Measurements from ENCODE around the gene SH3PXD2B.

Gene SH3PXD2B

DNA sequence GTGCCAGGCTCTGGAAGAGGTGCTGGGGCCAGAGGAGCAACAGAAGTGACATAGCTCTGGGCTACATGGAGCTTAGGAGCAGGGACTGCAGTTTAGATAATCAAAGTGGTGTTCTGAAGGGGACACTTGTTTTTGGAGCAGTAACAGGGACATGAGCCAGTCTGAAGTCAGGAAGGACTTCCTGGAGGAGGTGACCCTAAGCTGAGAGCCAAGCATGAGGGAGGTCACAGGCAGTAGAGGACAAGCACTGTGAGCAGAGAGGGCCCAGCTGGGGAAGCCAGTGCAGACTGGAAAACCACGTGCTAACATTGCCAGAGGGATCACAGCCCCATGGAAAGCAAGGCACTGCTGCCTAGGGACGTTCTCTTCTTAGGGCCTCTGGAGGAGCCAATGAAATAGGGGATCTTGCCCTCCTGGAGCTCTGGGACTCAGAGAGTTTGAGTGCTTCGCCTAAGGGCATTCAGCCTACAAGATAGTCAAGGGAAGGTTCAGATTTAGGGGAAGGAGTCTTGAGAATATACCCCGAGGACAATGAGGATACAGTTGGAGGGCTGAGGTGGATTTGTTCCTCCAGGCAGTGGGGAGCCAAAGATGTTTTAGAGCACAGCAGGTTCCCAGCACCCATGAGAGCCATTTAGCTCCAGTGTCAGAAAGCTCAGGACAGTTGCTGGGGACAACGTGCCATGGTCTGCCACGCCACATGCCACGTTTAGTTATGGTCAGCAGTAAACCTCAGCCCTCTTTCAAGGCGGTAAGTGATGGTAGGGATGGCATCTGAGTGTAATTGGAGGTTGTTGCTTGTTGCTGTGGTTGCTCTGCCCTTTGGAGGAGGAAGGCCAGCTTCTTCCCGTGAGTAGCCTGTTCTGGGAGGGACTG, 40.5 kb upstream of the SH3PXD2B start:
- no peak for TF ChIP-seq Cebpa-rat (IDR thresholded peaks at IDR 0.05)
- peaks cover 66% of the 10 kb centered on the region for H3K4me1 ChIP-seq
- no peak overlapping the region for H3K4me2 ChIP-seq
- no peaks in the 10 kb centered on the region for H3K27me3 ChIP-seq
- H3K27ac ChIP-seq = no peak overlapping the region
- H4K20me1 ChIP-seq = no peaks in the 10 kb centered on the region
- no peaks in the 10 kb centered on the region for H3K9me3 ChIP-seq
- no peaks in the 10 kb centered on the region for H3K36me3 ChIP-seq
- no peak overlapping the region for H3K4me3 ChIP-seq
- H3K9ac ChIP-seq = no peak overlapping the region

DNA sequence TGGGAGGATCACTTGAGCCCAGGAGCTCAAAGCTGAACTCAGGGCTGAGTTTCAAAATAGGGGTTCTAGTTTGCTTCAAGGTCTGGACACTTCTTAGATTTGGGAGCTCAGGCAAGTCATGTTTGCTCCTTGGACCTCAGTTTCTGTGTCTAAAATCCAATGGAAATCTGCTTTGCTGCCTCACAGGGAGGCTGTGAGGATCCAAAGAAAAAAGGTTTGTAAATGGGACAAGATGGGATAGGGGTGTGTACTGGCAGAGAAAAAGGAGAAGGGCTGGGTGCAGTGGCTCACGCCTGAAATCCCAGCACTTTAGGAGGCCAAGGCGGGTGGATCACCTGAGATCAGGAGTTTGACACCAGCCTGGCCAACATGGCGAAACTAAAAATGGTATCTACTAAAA, 39.6 kb upstream of the SH3PXD2B start:
- no peak overlapping the region for H3K27ac ChIP-seq
- no peaks in the 10 kb centered on the region for H3K36me3 ChIP-seq
- TF ChIP-seq Cebpa-rat (IDR thresholded peaks at IDR 0.05) = no peak
- H4K20me1 ChIP-seq = no peaks in the 10 kb centered on the region
- H3K9me3 ChIP-seq = no peaks in the 10 kb centered on the region
- H3K9ac ChIP-seq = no peak overlapping the region
- H3K4me1 ChIP-seq = peaks cover 76% of the 10 kb centered on the region
- H3K4me2 ChIP-seq = peak overlapping the region; percentile 89; the same call in 1 of the 2 replicates
- H3K4me3 ChIP-seq = no peak overlapping the region
- no peaks in the 10 kb centered on the region for H3K27me3 ChIP-seq

DNA sequence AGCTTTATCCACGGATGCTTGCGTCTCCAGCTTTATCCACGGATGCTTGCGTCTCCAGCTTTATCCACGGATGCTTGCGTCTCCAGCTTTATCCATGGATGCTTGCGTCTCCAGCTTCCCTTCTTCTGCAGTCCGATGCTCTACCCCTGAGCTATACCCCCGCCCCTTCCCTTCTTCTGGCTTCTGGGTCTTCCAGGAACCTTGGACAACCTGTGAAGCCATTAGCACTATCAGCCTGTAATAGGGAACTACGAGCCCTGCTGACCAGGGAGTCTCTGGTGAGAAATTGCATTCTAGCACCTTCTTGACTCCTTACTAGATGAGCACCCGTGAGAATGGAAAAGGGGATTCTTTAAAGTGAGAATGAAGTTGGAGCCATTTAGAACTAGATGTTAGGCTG, 39.1 kb upstream of the SH3PXD2B start:
- Histone ChIP-seq H3K9ac (no peak overlapping the region), H3K4me1 (peaks cover 80% of the 10 kb centered on the region), H3K4me2 (peak overlapping the region; percentile 89; the same call in 1 of the 2 replicates), H4K20me1 (no peaks in the 10 kb centered on the region), H3K4me3 (no peak overlapping the region), H3K9me3 (no peaks in the 10 kb centered on the region), H3K27ac (no peak overlapping the region), H3K27me3 (no peaks in the 10 kb centered on the region), H3K36me3 (no peaks in the 10 kb centered on the region)
- TF ChIP-seq Cebpa-rat (IDR thresholded peaks at IDR 0.05) = no peak

DNA sequence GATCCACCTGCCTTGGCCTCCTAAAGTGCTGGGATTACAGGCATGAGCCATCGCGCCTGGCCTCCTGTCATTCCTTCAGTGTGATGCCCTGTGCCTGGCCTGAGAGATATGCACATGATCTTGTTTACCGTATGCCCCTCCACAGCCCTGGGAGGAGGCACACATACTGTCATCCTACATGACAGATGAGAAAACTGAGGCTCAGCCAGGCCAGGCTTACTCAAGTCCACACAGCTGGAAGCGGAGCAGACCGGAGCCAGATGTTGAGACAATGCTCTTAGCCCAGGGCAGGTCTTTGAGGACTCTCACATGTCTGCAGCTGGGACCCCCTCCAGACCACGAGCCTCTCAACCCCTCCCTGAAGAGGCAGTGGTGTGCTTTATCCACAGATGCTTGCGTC, 38.7 kb upstream of the SH3PXD2B start:
- Histone ChIP-seq H3K4me1 (peaks cover 85% of the 10 kb centered on the region), H3K4me3 (no peak overlapping the region), H3K9me3 (no peaks in the 10 kb centered on the region), H3K27ac (peak overlapping the region; percentile 65), H3K9ac (no peak overlapping the region; the same call in 1 of the 2 replicates), H3K27me3 (no peaks in the 10 kb centered on the region), H3K4me2 (peak overlapping the region; percentile 89), H3K36me3 (no peaks in the 10 kb centered on the region), H4K20me1 (no peaks in the 10 kb centered on the region)
- TF ChIP-seq Cebpa-rat (IDR thresholded peaks at IDR 0.05) = no peak

DNA sequence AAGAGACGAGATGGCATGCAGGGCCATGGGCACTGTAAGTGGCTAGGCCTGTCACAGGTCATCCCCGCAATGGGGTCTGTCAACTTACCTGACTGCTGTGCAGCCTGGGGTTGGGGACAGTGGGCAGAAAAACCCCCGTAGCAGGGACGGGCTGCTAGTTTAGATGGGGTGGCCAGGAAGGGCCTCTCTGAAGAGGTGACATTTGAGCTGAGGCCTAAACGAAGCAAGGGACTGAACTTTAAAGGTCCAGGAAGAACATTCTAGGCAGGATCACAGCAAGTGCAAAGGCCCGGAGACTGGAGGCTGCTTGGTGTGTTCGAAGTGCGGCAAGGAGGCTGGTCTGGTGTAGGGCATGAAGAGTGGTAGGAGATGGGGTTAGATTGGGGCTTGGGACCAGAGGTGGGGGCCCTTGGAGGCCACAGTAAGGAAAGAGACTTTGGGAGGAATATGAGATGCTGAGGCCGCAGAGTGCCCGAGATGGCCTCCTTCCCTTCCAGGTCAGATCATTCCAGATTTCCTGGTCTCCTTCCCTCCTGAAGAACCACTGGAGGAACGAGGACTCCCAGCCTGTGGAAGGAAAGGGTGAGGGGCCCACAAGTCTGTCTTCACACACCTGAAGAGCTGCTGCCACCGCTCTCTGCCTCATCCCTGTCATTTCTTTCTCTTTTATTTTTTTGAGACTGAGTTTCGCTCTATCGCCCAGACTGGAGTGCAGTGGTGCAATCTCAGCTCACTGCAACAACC, 37.9 kb upstream of the SH3PXD2B start:
- Histone ChIP-seq H3K27ac (peak overlapping the region; percentile 65), H3K4me1 (peaks cover 86% of the 10 kb centered on the region), H3K9ac (peak overlapping the region; percentile 11; the same call in 1 of the 2 replicates), H3K36me3 (no peaks in the 10 kb centered on the region), H3K4me2 (peak overlapping the region; percentile 89), H3K27me3 (no peaks in the 10 kb centered on the region), H3K9me3 (no peaks in the 10 kb centered on the region), H3K4me3 (no peak overlapping the region), H4K20me1 (no peaks in the 10 kb centered on the region)
- no peak for TF ChIP-seq Cebpa-rat (IDR thresholded peaks at IDR 0.05)

DNA sequence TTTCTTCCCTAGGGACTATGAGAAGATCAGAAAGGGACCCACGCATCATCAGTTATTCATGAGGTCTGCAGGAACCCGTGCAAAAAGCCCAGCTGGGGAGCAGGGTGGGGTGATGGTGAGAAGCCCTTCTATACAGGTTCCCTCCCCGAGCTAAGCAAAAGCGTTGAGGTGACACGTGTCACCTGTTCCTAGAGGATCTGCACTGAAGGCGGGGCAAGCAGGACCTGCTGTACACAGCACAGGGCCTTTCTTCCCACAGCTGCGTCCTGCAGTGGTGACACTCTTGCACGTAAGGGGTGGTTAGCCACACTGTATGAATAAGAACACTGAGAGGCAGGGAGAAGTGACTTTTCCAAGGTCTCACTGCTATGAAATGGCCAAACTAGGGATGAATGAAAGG, 37.2 kb upstream of the SH3PXD2B start:
- Histone ChIP-seq H3K4me2 (peak overlapping the region; percentile 89), H3K27ac (peak overlapping the region; percentile 65), H4K20me1 (no peaks in the 10 kb centered on the region), H3K4me1 (peaks cover 78% of the 10 kb centered on the region), H3K9me3 (no peaks in the 10 kb centered on the region), H3K36me3 (no peaks in the 10 kb centered on the region), H3K9ac (no peak overlapping the region; the same call in 1 of the 2 replicates), H3K27me3 (no peaks in the 10 kb centered on the region), H3K4me3 (peak overlapping the region; percentile 40)
- no peak for TF ChIP-seq Cebpa-rat (IDR thresholded peaks at IDR 0.05)

DNA sequence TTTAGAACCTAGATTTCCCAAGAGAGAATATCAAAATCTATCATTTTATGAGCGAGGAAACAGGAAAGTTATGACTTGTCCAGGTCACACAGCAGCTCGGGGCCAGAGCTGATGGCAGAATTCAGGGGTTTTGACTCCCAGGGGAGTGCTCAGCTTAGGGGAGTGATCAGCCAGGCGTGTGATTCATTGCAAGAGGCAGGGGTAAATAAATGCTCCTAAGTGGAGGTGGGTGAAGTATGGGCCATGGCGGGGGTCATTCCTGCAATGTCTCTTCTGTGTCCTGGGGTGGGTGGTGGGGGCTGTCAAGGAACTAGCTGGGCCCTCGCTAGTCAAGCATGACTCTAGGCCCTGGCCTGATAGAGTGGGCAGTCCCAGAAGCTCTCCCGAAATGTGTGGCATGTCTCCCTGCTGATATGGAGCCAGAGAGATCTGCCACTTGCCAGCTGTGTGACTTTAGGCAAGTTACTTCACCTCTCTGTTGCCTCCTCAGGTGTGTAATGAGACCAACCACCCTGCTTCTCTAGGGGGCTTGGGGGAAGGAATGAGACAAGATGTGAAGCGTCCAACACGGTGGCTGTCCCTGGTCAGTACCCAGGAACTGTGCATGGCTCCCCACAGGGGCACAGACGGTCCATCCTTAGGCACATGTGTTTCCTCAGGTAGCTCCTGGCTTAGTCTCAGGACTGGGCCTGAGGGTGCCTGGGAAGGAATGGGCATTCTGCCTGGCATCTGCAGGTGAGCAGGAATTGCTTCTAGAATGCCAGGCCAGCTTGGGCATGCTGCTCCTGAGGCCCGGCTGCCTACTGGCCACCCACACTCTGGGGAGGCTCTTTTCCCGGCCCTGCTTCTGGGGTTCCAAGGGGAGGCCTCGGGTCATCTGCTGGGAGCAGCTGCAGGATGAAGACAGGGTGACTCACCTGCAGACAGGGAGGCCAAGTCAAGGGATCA, 36.5 kb upstream of the SH3PXD2B start:
- Histone ChIP-seq H3K4me2 (peak overlapping the region; percentile 89), H3K27me3 (no peaks in the 10 kb centered on the region), H3K9ac (no peak overlapping the region; the same call in 1 of the 2 replicates), H3K4me1 (peaks cover 77% of the 10 kb centered on the region), H3K27ac (peak overlapping the region; percentile 20), H3K36me3 (no peaks in the 10 kb centered on the region), H4K20me1 (no peaks in the 10 kb centered on the region), H3K9me3 (no peaks in the 10 kb centered on the region), H3K4me3 (peak overlapping the region; percentile 40)
- TF ChIP-seq Cebpa-rat (IDR thresholded peaks at IDR 0.05) = no peak

DNA sequence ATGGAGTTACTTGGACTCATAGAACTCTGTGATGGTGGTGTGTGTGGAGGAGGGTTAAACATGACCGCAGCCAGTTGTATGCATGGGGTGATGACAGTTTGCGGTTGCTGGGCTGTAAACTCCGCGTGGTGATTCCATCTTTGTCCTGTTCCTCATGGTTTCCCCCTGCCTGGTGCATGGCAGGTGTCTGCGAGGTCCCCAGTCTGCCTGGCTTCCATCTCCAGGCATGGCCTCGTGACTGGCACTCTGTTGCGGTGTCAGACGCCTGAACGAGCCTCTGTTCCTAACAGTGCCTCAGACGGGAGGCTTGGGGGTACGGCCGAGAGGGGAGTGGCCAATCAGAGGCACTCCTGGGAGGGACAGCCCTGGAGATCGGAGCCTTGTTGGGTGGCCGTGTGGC, 33.9 kb upstream of the SH3PXD2B start:
- H4K20me1 ChIP-seq = no peaks in the 10 kb centered on the region
- H3K27ac ChIP-seq = 0 out of 2 replicates have a peak overlapping the region, but pooled peaks have one; percentile 25
- H3K27me3 ChIP-seq = no peaks in the 10 kb centered on the region
- no peaks in the 10 kb centered on the region for H3K36me3 ChIP-seq
- TF ChIP-seq Cebpa-rat (IDR thresholded peaks at IDR 0.05) = no peak
- no peak overlapping the region for H3K4me3 ChIP-seq
- peaks cover 57% of the 10 kb centered on the region for H3K4me1 ChIP-seq
- H3K9ac ChIP-seq = no peak overlapping the region
- H3K9me3 ChIP-seq = 0 out of 2 replicates have a peak, but pooled peaks cover 4% of the 10 kb centered on the region
- H3K4me2 ChIP-seq = peak overlapping the region; percentile 89

DNA sequence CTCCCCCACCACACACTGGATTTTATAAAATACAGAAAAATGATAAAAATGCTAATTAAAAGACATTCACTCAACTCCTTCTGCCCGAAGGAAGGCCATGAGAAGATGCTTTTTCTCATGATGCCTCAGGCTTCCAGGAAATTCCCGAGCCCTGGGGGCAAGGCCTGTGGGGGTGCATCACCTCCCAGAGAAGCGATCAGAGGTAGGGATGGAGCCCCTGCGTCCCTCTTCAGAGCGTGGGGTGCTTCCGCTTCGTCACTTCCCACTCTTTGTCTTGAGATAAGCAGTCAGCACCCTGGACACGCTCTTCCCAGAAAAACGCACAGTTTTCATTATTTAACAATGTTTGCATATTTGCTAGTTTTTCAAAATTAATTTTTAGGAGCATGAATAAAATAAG, 33.3 kb upstream of the SH3PXD2B start:
- no peak overlapping the region for H3K9ac ChIP-seq
- H3K4me3 ChIP-seq = no peak overlapping the region
- H3K4me2 ChIP-seq = no peak overlapping the region
- TF ChIP-seq Cebpa-rat (IDR thresholded peaks at IDR 0.05) = no peak
- H3K27me3 ChIP-seq = no peaks in the 10 kb centered on the region
- H3K36me3 ChIP-seq = no peaks in the 10 kb centered on the region
- H3K27ac ChIP-seq = no peak overlapping the region
- peaks cover 52% of the 10 kb centered on the region for H3K4me1 ChIP-seq
- H3K9me3 ChIP-seq = 0 out of 2 replicates have a peak, but pooled peaks cover 4% of the 10 kb centered on the region
- H4K20me1 ChIP-seq = no peaks in the 10 kb centered on the region
